Spleen (tissue), 11 donors: Measurements from ENCODE around the gene ZNF248. TPM values are rescaled to one million over a fixed set of nuclear protein-coding genes. Genes with fewer than 3 reads are reported as not detected.
"Not testable (repeated sequence)": the region's sequence is repeated elsewhere in the genome, so short reads cannot be mapped to it uniquely, and the experiment has no call there.

Experiments used
- DNase-seq: peaks from one replicate; pipeline ENCODE4 v3.0.0-alpha.2; 2020
- H3K27ac ChIP-seq, 8 donors: fragments of 200-600 bp; sonication (generic) in 7 of 8; 1 replicate in 4 of 8; 2 replicates in 4 of 8; pipeline versions ENCODE4 v1.5.0 to v1.8.0; 2016 to 2021; ENCODE audit warnings: inconsistent platforms in 4 of 8, mild to moderate bottlenecking in 4 of 8, moderate library complexity in 1 of 8
- H3K27me3 ChIP-seq, 7 donors: fragments of 200-600 bp; sonication (generic) in 6 of 7; replicated peaks in 1 of 7; 1 replicate in 4 of 7; 2 replicates in 3 of 7; pipeline versions ENCODE4 v1.5.0 to v1.8.0; 2016 to 2021; ENCODE audit warnings: inconsistent platforms in 3 of 7, mild to moderate bottlenecking in 1 of 7
- H3K36me3 ChIP-seq, 6 donors: fragments of 200-600 bp; sonication (generic) in 5 of 6; 1 replicate in 4 of 6; 2 replicates in 2 of 6; pipeline versions ENCODE4 v1.5.0 to v1.8.0; 2016 to 2021; ENCODE audit warnings: inconsistent platforms in 2 of 6
- H3K4me1 ChIP-seq, 6 donors: fragments of 200-600 bp; sonication (generic) in 5 of 6; 1 replicate in 3 of 6; 2 replicates in 3 of 6; pipeline versions ENCODE4 v1.5.0 to v1.8.0; 2016 to 2021; ENCODE audit warnings: inconsistent platforms in 3 of 6
- H3K4me3 ChIP-seq, 8 donors: fragments of 200-600 bp; sonication (generic) in 7 of 8; 1 replicate in 4 of 8; 2 replicates in 4 of 8; pipeline versions ENCODE4 v1.5.0 to v1.8.0; 2016 to 2021; ENCODE audit warnings: inconsistent platforms in 4 of 8, mild to moderate bottlenecking in 4 of 8, moderate library complexity in 2 of 8
- H3K9me3 ChIP-seq, 8 donors: fragments of 200-600 bp; sonication (generic) in 7 of 8; 1 replicate in 4 of 8; 2 replicates in 4 of 8; pipeline versions ENCODE4 v1.5.0 to v1.8.0; 2016 to 2021; ENCODE audit warnings: inconsistent platforms in 4 of 8
- CTCF ChIP-seq, 11 experiments: fragments of 200-600 bp in 7 of 11; fragments of 450-650 bp in 4 of 11; sonication (generic) in 4 of 11; IDR thresholded peaks in 8 of 11; conservative IDR thresholded peaks in 3 of 11; 1 replicate in 7 of 11; 2 replicates in 4 of 11; pipeline versions ENCODE4 v1.4.0 to v1.8.0; 2016 to 2021; ENCODE audit warnings: antibody characterized with exemption in 11 of 11, inconsistent platforms in 4 of 11, mild to moderate bottlenecking in 1 of 11
- POLR2A ChIP-seq, 3 donors: fragments of 450-650 bp; IDR thresholded peaks; one replicate each; pipeline ENCODE4 v1.5.1; 2017; ENCODE audit warnings: antibody characterized with exemption in 3 of 3, mild to moderate bottlenecking in 1 of 3
- POLR2AphosphoS5 ChIP-seq, 3 donors: sonication (generic); formaldehyde crosslinking; IDR thresholded peaks; one replicate each; pipeline ENCODE4 v1.5.1; 2017; ENCODE audit warnings: antibody characterized with exemption in 3 of 3
- WGBS, 5 donors: extraction: QIAGEN DNeasy Blood & Tissue Kit in 3 of 5; methylation state at CpG; one replicate each; pipeline versions ENCODE4 v1.1.5 to v1.1.7; 2013 to 2018; 5-methylcytosine and 5-hydroxymethylcytosine counted together
- intact Hi-C: fragments of 100-400 bp; cut with DNase I; formaldehyde crosslinking; loops from one replicate; pipeline ENCODE4 v1.15.0; 2023; ENCODE audit warnings: low total_unique reads
- polyA plus RNA-seq, 3 donors: library from polyadenylated mRNA; stranded (reverse); fragments of 200-250 nt; gene quantifications; one replicate each; pipeline ENCODE4 v1.2.1, GENCODE V29; 2013
- total RNA-seq, 7 donors: library from RNA; depleted of rRNA in 3 of 7; stranded (reverse); fragments of >200 nt in 3 of 7; fragmentation: NEBNext Ultra II Directional in 4 of 7; extraction: Animal tissue kit (Norgen Biotek cat#: 25700) in 4 of 7; gene quantifications; one replicate each; pipeline versions ENCODE4 v1.1.0 to v1.2.1, GENCODE V29; 2016 to 2021
- donor health status: healthy with polysubstance abuse.
- donor health status: DM: no; HTN: no; CAD: no; lungs with moderate emphysema.
- donor health status: DM: no; HTN: no; CAD: no.
- donor health status: Bipolar disorder and iron deficiency.
- donor health status: healthy.
- donor health status: DM: no; HTN: no; CAD: no.
- donor health status: DM: yes; HTN: yes; CAD: no.

ZNF248 gene
- total and polyA plus RNA-seq, 10 donors: 4.9 to 19.3 (median 11.8) TPM

GRCh38 chr10:37860494-37861190 is 3.2 kb upstream of the ZNF248 start:
- H3K27ac ChIP-seq: no peak overlapping the region
- H3K9me3 ChIP-seq: no peaks in the 10 kb centered on the region
- H3K27me3 ChIP-seq: no peaks in the 10 kb centered on the region
- TF ChIP-seq POLR2A (IDR thresholded peaks at IDR 0.05) (no peak), CTCF (IDR thresholded peaks at IDR 0.05 in 8 of 11, conservative IDR thresholded peaks at IDR 0.05 in 3 of 11) (no peak), POLR2AphosphoS5 (IDR thresholded peaks at IDR 0.05) (no peak)
- DNase-seq: no peak
- intact Hi-C loops: no loop called here
- H3K4me1 ChIP-seq: peaks cover 10 to 28% (median 19%) of the 10 kb centered on the region in 6 donors
- WGBS, 5 donors: 75 to 87% (median 83%) methylated on average over 2 of the region's 2 CpGs
- H3K36me3 ChIP-seq: no peaks in the 10 kb centered on the region
- no peak overlapping the region for H3K4me3 ChIP-seq

GRCh38 chr10:37859270-37859669 is 1.9 kb upstream of the ZNF248 start:
- 96 to 97% (median 97%) methylated on average over 15 to 16 of the region's 16 CpGs for WGBS, 5 donors
- not testable (repeated sequence) for H3K36me3 ChIP-seq, DNase-seq, H3K27ac ChIP-seq, H3K4me3 ChIP-seq, H3K9me3 ChIP-seq, H3K27me3 ChIP-seq
- intact Hi-C loops: loop anchor here (10.0 kb wide), 2 partner anchors 116 to 236 kb away; partner anchors contain the start of genes ZNF25 and ZNF37A
- peaks cover 17 to 38% (median 32%) of the 10 kb centered on the region in 6 donors for H3K4me1 ChIP-seq

- Histone ChIP-seq H3K36me3 (peaks cover 0 to 13% (median 4%) of the 10 kb centered on the region in 6 donors), H3K4me3 (peak overlapping the region; percentile 63 to 83 (median 71)), H3K9me3 (no peaks in the 10 kb centered on the region), H3K4me1 (peaks cover 17 to 45% (median 32%) of the 10 kb centered on the region in 6 donors), H3K27ac (peak overlapping the region; percentile 95 to 100 (median 99)), H3K27me3 (no peaks in the 10 kb centered on the region)
- TF ChIP-seq CTCF (IDR thresholded peaks at IDR 0.05 in 8 of 11, conservative IDR thresholded peaks at IDR 0.05 in 3 of 11): no peak
- no peak for TF ChIP-seq POLR2A (IDR thresholded peaks at IDR 0.05)
- TF ChIP-seq POLR2AphosphoS5 (IDR thresholded peaks at IDR 0.05): no peak
- WGBS, 5 donors: 0 to 3% (median 1%) methylated on average over 16 of the region's 16 CpGs
- intact Hi-C loops: loop anchor here (10.0 kb wide), 2 partner anchors 118 to 238 kb away; partner anchors contain the start of genes ZNF25 and ZNF37A
- DNase-seq: peak; percentile 84
These were observed 526 bp downstream of the ZNF248 start for GRCh38 chr10:37856881-37857286.

- Histone ChIP-seq H3K27me3 (no peaks in the 10 kb centered on the region), H3K27ac (no peak overlapping the region), H3K9me3 (no peaks in the 10 kb centered on the region), H3K4me1 (peaks cover 17 to 45% (median 32%) of the 10 kb centered on the region in 6 donors), H3K36me3 (peaks cover 0 to 13% (median 4%) of the 10 kb centered on the region in 6 donors), H3K4me3 (peak overlapping the region in 2 of 8 donors; percentile 78 to 81)
- intact Hi-C loops: loop anchor here (10.0 kb wide), 2 partner anchors 119 to 239 kb away; partner anchors contain the start of genes ZNF25 and ZNF37A
- DNase-seq: no peak
- no peak for TF ChIP-seq POLR2A (IDR thresholded peaks at IDR 0.05)
- 74 to 87% (median 81%) methylated on average over 4 of the region's 4 CpGs for WGBS, 5 donors
These were observed 1.8 kb downstream of the ZNF248 start for GRCh38 chr10:37855636-37856035.

- H3K27me3 ChIP-seq: no peaks in the 10 kb centered on the region
- no peak overlapping the region for H3K4me3 ChIP-seq
- H3K9me3 ChIP-seq: no peaks in the 10 kb centered on the region
- peaks cover 0 to 13% (median 4%) of the 10 kb centered on the region in 6 donors for H3K36me3 ChIP-seq
- intact Hi-C loops: loop anchor here (10.0 kb wide), 2 partner anchors 120 to 240 kb away; partner anchors contain the start of genes ZNF25 and ZNF37A
- no peak for DNase-seq
- H3K4me1 ChIP-seq: peaks cover 17 to 45% (median 32%) of the 10 kb centered on the region in 6 donors
- H3K27ac ChIP-seq: no peak overlapping the region
- TF ChIP-seq POLR2A (IDR thresholded peaks at IDR 0.05): no peak
- no peak for TF ChIP-seq POLR2AphosphoS5 (IDR thresholded peaks at IDR 0.05)
- no peak for TF ChIP-seq CTCF (IDR thresholded peaks at IDR 0.05 in 8 of 11, conservative IDR thresholded peaks at IDR 0.05 in 3 of 11)
These were observed 2.8 kb downstream of the ZNF248 start for GRCh38 chr10:37854626-37855025.
